Type B pancreatic cell (in vitro differentiated cells): ENCODE measurements around the gene KLF2. TPM values are rescaled to one million over a fixed set of nuclear protein-coding genes. Genes with fewer than 3 reads are reported as not detected.

Experiments
- DNase-seq: peaks from one replicate; pipeline ENCODE4 v3.0.0; 2021; ENCODE audit warnings: mixed read lengths; ENCODE audit not compliant: unreplicated experiment; ENCODE audit errors: extremely low spot score
- H3K27ac Mint-ChIP-seq: 2 replicates; pipeline ENCODE4 v1.8.0; 2021; ENCODE audit warnings: mild to moderate bottlenecking, mixed read lengths
- H3K27me3 Mint-ChIP-seq: 2 replicates; pipeline ENCODE4 v1.8.0; 2021; ENCODE audit warnings: mixed read lengths
- H3K36me3 Mint-ChIP-seq: 2 replicates; pipeline ENCODE4 v1.8.0; 2021; ENCODE audit warnings: mixed read lengths
- H3K4me1 Mint-ChIP-seq: one replicate; pipeline ENCODE4 v1.8.0; 2021; ENCODE audit warnings: mixed read lengths; ENCODE audit not compliant: unreplicated experiment
- H3K4me3 Mint-ChIP-seq: 2 replicates; pipeline ENCODE4 v1.8.0; 2021; ENCODE audit warnings: mild to moderate bottlenecking, mixed read lengths
- H3K9me3 Mint-ChIP-seq: 2 replicates; pipeline ENCODE4 v1.8.0; 2021; ENCODE audit warnings: mixed read lengths
- CTCF ChIP-seq: fragments of 200-600 bp; sonication (generic); conservative IDR thresholded peaks from 2 replicates; pipeline ENCODE4 v1.5.0; 2021; ENCODE audit warnings: antibody characterized with exemption, mild to moderate bottlenecking
- total RNA-seq: library from RNA; stranded (reverse); gene quantifications from 2 replicates; pipeline ENCODE4 v1.2.1, GENCODE V29; 2021; ENCODE audit warnings: low replicate concordance

KLF2 gene
- total RNA-seq, 1 donor from 2014 or later, result 1.4 TPM

- H3K27me3 Mint-ChIP-seq, result no peaks in the 10 kb centered on the region
- H3K36me3 Mint-ChIP-seq, result peaks cover 20% of the 10 kb centered on the region
- no peak overlapping the region for H3K27ac Mint-ChIP-seq
- no peaks in the 10 kb centered on the region for H3K9me3 Mint-ChIP-seq
- no peak for DNase-seq
- H3K4me3 Mint-ChIP-seq, result no peak overlapping the region
- no peak for TF ChIP-seq CTCF
- H3K4me1 Mint-ChIP-seq, result peaks cover 14% of the 10 kb centered on the region
These were observed 49.4 kb downstream of the KLF2 start for GRCh38 chr19:16373989-16374388.

GRCh38 chr19:16374436-16374835 lies 49.8 kb downstream of the KLF2 start:
- no peaks in the 10 kb centered on the region for H3K27me3 Mint-ChIP-seq
- H3K4me1 Mint-ChIP-seq, result peaks cover 14% of the 10 kb centered on the region
- H3K9me3 Mint-ChIP-seq, result no peaks in the 10 kb centered on the region
- no peak overlapping the region for H3K27ac Mint-ChIP-seq
- DNase-seq, result no peak
- no peak overlapping the region for H3K4me3 Mint-ChIP-seq
- H3K36me3 Mint-ChIP-seq, result peaks cover 20% of the 10 kb centered on the region
- TF ChIP-seq CTCF, result no peak

GRCh38 chr19:16375157-16375935 lies 50.7 kb downstream of the KLF2 start:
- Mint-ChIP-seq H3K36me3 (peaks cover 20% of the 10 kb centered on the region), H3K4me3 (no peak overlapping the region), H3K27me3 (no peaks in the 10 kb centered on the region), H3K4me1 (peaks cover 13% of the 10 kb centered on the region), H3K27ac (peak overlapping the region; percentile 28), H3K9me3 (no peaks in the 10 kb centered on the region)
- TF ChIP-seq CTCF, result no peak
- no peak for DNase-seq

- H3K27me3 Mint-ChIP-seq, result no peaks in the 10 kb centered on the region
- no peaks in the 10 kb centered on the region for H3K9me3 Mint-ChIP-seq
- H3K4me3 Mint-ChIP-seq, result no peak overlapping the region
- DNase-seq, result no peak
- peak overlapping the region; percentile 28 for H3K27ac Mint-ChIP-seq
- TF ChIP-seq CTCF, result no peak
- peaks cover 10% of the 10 kb centered on the region for H3K4me1 Mint-ChIP-seq
- H3K36me3 Mint-ChIP-seq, result peaks cover 20% of the 10 kb centered on the region
These were observed 51.2 kb downstream of the KLF2 start for GRCh38 chr19:16375936-16376185.

- no peak for TF ChIP-seq CTCF
- no peak for DNase-seq
- H3K27ac Mint-ChIP-seq, result no peak overlapping the region
These were observed 51.6 kb downstream of the KLF2 start for GRCh38 chr19:16376241-16376640.

More at GRCh38 chr19:16376241-16376640, 51.6 kb downstream of the KLF2 start:
- Mint-ChIP-seq H3K36me3 (peaks cover 16% of the 10 kb centered on the region), H3K4me3 (no peak overlapping the region), H3K27me3 (no peaks in the 10 kb centered on the region), H3K4me1 (peaks cover 6% of the 10 kb centered on the region), H3K9me3 (no peaks in the 10 kb centered on the region)
